HepG2 (cell line): ENCODE measurements around the gene ALG3. TPM values are rescaled to one million over a fixed set of nuclear protein-coding genes. Genes with fewer than 3 reads are reported as not detected.

Source experiments
- GATA4 ChIP-seq: sonication (generic); IDR thresholded peaks from 2 replicates; pipeline ENCODE4 v1.6.1; 2016; ENCODE audit warnings: antibody characterized with exemption, low read depth, borderline replicate concordance
- MBNL3 ChIP-seq: fragments of 250-450 bp; sonication (Bioruptor Pico); conservative IDR thresholded peaks from 2 replicates; pipeline ENCODE4 v1.8.0; 2022; ENCODE audit warnings: mild to moderate bottlenecking, inconsistent platforms
- MXD4 ChIP-seq: IDR thresholded peaks from 2 replicates; pipeline ENCODE4 v1.6.1; 2016; ENCODE audit warnings: mild to moderate bottlenecking, missing biosample characterization, missing genetic modification reagents
- RBAK ChIP-seq: sonication (generic); formaldehyde crosslinking; IDR thresholded peaks from 2 replicates; pipeline ENCODE4 v1.5.1; 2020; ENCODE audit warnings: mild to moderate bottlenecking, missing genetic modification reagents
- RCOR2 ChIP-seq: IDR thresholded peaks from 2 replicates; pipeline ENCODE4 v1.6.1; 2016; ENCODE audit warnings: missing biosample characterization, missing genetic modification reagents
- SALL2 ChIP-seq: sonication (generic); formaldehyde crosslinking; IDR thresholded peaks from 2 replicates; pipeline ENCODE4 v1.8.1; 2023; ENCODE audit warnings: mild to moderate bottlenecking, missing genetic modification reagents, inconsistent platforms
- SNRNP70 ChIP-seq: fragments of 200-400 bp; formaldehyde crosslinking; IDR thresholded peaks from 2 replicates; pipeline ENCODE4 v1.6.1; 2017; ENCODE audit warnings: mild to moderate bottlenecking, low read depth, low read length, moderate library complexity
- ZFP90 ChIP-seq: sonication (generic); formaldehyde crosslinking; IDR thresholded peaks from 2 replicates; pipeline ENCODE4 v1.8.0; 2022; ENCODE audit warnings: missing genetic modification reagents, mild to moderate bottlenecking, inconsistent platforms, borderline replicate concordance
- ZMAT3 ChIP-seq: sonication (generic); formaldehyde crosslinking; conservative IDR thresholded peaks from 2 replicates; pipeline ENCODE4 v1.7.0; 2021; ENCODE audit warnings: missing genetic modification reagents
- ZNF282 ChIP-seq: fragments of 450-650 bp; IDR thresholded peaks from 2 replicates; pipeline ENCODE4 v1.6.1; 2018; ENCODE audit not compliant: partially characterized antibody
- ZNF33A ChIP-seq: sonication (generic); formaldehyde crosslinking; IDR thresholded peaks from 2 replicates; pipeline ENCODE4 v1.5.1; 2020; ENCODE audit warnings: missing genetic modification reagents, mild to moderate bottlenecking, moderate library complexity, borderline replicate concordance
- ZNF350 ChIP-seq: sonication (generic); formaldehyde crosslinking; IDR thresholded peaks from 2 replicates; pipeline ENCODE4 v1.4.0; 2020; ENCODE audit warnings: mild to moderate bottlenecking, low read depth, missing genetic modification reagents, borderline replicate concordance
- ZNF432 ChIP-seq: sonication (generic); formaldehyde crosslinking; IDR thresholded peaks from 2 replicates; pipeline ENCODE4 v1.5.0; 2020; ENCODE audit warnings: missing genetic modification reagents, mild to moderate bottlenecking, borderline replicate concordance
- ZNF816 ChIP-seq: sonication (generic); formaldehyde crosslinking; IDR thresholded peaks from 2 replicates; pipeline ENCODE4 v1.8.0; 2022; ENCODE audit warnings: missing genetic modification reagents, mild to moderate bottlenecking, borderline replicate concordance
- polyA plus RNA-seq, 8 experiments: library from polyadenylated mRNA; depleted of rRNA in 3 of 8; stranded (reverse) in 7 of 8; unstranded in 1 of 8; fragments of >200 nt; fragmentation: Illumina TruSeq in 4 of 8; extraction: Trizol in 4 of 8; gene quantifications; 2 replicates each; pipeline versions ENCODE4 v1.2.1 to v1.2.3, GENCODE V29; 2011 to 2016; ENCODE audit warnings: low read depth in 4 of 8, missing spikeins in 1 of 8, mixed read lengths in 1 of 8; ENCODE audit not compliant: insufficient read depth in 1 of 8
- total RNA-seq, 5 experiments: library from RNA; depleted of rRNA; stranded (reverse); fragments of >200 nt; fragmentation: Illumina TruSeq; extraction: Trizol; gene quantifications; 2 replicates each; pipeline ENCODE4 v1.2.3, GENCODE V29; 2016; ENCODE audit warnings: low read depth in 1 of 5
- TF ChIP-seq, protein P1 (sequence below): fragments of 450-650 bp; IDR thresholded peaks from 2 replicates; pipeline ENCODE4 v1.6.1; 2016
- TF ChIP-seq, protein P2 (sequence below): sonication (generic); formaldehyde crosslinking; IDR thresholded peaks from 2 replicates; pipeline ENCODE4 v1.5.0; 2020; ENCODE audit warnings: mild to moderate bottlenecking, missing genetic modification reagents
- TF ChIP-seq, protein P3 (sequence below): sonication (generic); formaldehyde crosslinking; IDR thresholded peaks from 2 replicates; pipeline ENCODE4 v1.9.0; 2022; ENCODE audit warnings: low read depth, missing genetic modification reagents
- TF ChIP-seq, protein P4 (sequence below): sonication (generic); formaldehyde crosslinking; IDR thresholded peaks from 2 replicates; pipeline ENCODE4 v1.4.0; 2020; ENCODE audit warnings: low read depth, mild to moderate bottlenecking, missing genetic modification reagents
- TF ChIP-seq, protein P5 (sequence below): IDR thresholded peaks from 2 replicates; pipeline ENCODE4 v1.6.1; 2016; ENCODE audit warnings: control low read depth
- TF ChIP-seq, protein P6 (sequence below): sonication (generic); formaldehyde crosslinking; IDR thresholded peaks from 2 replicates; pipeline ENCODE4 v1.5.0; 2020; ENCODE audit warnings: mild to moderate bottlenecking, missing genetic modification reagents

Gene ALG3
- total and polyA plus RNA-seq, 2 of the 13 experiments (the other 11 are each of a cell fraction or from before 2014, with no cell fraction given): 46.6 to 57.1 TPM

DNA sequence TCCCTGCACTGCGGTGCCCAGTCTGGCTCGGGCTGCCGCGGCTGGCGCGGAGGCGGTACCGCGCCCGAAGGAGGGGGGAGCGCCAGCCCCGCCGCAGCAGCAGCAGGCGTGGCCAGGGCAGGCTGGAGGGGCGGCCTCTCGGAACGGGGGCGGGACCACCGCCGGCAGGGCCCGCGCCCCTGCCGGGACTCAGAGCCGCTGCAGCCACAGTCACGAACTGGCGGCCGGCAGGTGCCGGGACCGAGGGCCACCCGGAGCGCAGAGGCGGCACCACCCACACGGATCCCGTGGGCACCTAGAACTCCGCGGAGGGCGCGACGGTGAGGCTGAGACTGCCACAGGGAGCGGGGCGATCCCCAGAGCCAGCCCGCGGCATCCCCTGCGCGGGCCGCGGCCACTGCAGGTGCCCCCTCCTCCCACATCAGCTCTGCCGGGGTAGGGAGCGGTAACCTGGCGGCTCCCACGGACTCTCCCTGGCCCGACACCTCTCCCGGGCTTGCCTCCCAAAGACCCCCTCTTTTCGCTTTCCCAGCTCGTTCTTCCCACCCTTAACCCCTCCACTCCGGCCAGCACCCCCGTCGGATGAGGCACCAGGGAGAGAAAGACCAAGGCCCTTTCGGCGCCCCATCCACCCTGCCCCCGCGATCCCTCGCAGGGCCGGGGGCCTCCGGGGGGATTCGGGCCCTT lies 19.2 kb downstream of the ALG3 start, which contains the start of gene VWA5B2 (continued):
- TF ChIP-seq, protein P1, sequence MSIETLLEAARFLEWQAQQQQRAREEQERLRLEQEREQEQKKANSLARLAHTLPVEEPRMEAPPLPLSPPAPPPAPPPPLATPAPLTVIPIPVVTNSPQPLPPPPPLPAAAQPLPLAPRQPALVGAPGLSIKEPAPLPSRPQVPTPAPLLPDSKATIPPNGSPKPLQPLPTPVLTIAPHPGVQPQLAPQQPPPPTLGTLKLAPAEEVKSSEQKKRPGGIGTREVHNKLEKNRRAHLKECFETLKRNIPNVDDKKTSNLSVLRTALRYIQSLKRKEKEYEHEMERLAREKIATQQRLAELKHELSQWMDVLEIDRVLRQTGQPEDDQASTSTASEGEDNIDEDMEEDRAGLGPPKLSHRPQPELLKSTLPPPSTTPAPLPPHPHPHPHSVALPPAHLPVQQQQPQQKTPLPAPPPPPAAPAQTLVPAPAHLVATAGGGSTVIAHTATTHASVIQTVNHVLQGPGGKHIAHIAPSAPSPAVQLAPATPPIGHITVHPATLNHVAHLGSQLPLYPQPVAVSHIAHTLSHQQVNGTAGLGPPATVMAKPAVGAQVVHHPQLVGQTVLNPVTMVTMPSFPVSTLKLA: no peak
- TF ChIP-seq SNRNP70: no peak
- no peak for TF ChIP-seq ZNF282
- TF ChIP-seq RCOR2 (CRISPR knock-in tag): no peak
- TF ChIP-seq ZNF350: no peak
- no peak for TF ChIP-seq RBAK (CRISPR knock-in tag)
- TF ChIP-seq MBNL3: no peak
- no peak for TF ChIP-seq ZNF432 (CRISPR knock-in tag)
- TF ChIP-seq, protein P2, sequence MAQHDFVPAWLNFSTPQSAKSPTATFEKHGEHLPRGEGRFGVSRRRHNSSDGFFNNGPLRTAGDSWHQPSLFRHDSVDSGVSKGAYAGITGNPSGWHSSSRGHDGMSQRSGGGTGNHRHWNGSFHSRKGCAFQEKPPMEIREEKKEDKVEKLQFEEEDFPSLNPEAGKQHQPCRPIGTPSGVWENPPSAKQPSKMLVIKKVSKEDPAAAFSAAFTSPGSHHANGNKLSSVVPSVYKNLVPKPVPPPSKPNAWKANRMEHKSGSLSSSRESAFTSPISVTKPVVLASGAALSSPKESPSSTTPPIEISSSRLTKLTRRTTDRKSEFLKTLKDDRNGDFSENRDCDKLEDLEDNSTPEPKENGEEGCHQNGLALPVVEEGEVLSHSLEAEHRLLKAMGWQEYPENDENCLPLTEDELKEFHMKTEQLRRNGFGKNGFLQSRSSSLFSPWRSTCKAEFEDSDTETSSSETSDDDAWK: no peak
- no peak for TF ChIP-seq ZMAT3
- TF ChIP-seq SALL2: 0 out of 2 replicates have a peak, but pooled peaks have one; percentile 24
- TF ChIP-seq GATA4: no peak
- TF ChIP-seq, protein P3, sequence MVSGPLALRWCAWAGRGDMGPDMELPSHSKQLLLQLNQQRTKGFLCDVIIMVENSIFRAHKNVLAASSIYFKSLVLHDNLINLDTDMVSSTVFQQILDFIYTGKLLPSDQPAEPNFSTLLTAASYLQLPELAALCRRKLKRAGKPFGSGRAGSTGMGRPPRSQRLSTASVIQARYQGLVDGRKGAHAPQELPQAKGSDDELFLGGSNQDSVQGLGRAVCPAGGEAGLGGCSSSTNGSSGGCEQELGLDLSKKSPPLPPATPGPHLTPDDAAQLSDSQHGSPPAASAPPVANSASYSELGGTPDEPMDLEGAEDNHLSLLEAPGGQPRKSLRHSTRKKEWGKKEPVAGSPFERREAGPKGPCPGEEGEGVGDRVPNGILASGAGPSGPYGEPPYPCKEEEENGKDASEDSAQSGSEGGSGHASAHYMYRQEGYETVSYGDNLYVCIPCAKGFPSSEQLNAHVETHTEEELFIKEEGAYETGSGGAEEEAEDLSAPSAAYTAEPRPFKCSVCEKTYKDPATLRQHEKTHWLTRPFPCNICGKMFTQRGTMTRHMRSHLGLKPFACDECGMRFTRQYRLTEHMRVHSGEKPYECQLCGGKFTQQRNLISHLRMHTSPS (CRISPR knock-in tag): no peak
- TF ChIP-seq, protein P4, sequence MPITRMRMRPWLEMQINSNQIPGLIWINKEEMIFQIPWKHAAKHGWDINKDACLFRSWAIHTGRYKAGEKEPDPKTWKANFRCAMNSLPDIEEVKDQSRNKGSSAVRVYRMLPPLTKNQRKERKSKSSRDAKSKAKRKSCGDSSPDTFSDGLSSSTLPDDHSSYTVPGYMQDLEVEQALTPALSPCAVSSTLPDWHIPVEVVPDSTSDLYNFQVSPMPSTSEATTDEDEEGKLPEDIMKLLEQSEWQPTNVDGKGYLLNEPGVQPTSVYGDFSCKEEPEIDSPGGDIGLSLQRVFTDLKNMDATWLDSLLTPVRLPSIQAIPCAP (CRISPR knock-in tag): no peak
- no peak for TF ChIP-seq MXD4 (CRISPR knock-in tag)
- TF ChIP-seq ZNF816: no peak
- TF ChIP-seq, protein P5, sequence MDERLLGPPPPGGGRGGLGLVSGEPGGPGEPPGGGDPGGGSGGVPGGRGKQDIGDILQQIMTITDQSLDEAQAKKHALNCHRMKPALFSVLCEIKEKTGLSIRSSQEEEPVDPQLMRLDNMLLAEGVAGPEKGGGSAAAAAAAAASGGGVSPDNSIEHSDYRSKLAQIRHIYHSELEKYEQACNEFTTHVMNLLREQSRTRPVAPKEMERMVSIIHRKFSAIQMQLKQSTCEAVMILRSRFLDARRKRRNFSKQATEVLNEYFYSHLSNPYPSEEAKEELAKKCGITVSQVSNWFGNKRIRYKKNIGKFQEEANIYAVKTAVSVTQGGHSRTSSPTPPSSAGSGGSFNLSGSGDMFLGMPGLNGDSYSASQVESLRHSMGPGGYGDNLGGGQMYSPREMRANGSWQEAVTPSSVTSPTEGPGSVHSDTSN (CRISPR knock-in tag): no peak
- TF ChIP-seq ZFP90 (CRISPR knock-in tag): no peak
- TF ChIP-seq, protein P6, sequence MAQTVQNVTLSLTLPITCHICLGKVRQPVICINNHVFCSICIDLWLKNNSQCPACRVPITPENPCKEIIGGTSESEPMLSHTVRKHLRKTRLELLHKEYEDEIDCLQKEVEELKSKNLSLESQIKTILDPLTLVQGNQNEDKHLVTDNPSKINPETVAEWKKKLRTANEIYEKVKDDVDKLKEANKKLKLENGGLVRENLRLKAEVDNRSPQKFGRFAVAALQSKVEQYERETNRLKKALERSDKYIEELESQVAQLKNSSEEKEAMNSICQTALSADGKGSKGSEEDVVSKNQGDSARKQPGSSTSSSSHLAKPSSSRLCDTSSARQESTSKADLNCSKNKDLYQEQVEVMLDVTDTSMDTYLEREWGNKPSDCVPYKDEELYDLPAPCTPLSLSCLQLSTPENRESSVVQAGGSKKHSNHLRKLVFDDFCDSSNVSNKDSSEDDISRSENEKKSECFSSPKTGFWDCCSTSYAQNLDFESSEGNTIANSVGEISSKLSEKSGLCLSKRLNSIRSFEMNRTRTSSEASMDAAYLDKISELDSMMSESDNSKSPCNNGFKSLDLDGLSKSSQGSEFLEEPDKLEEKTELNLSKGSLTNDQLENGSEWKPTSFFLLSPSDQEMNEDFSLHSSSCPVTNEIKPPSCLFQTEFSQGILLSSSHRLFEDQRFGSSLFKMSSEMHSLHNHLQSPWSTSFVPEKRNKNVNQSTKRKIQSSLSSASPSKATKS (CRISPR knock-in tag): no peak
- no peak for TF ChIP-seq ZNF33A (CRISPR knock-in tag)
